ENCODE results near the gene NECAB3.

NECAB3 gene

GRCh38 chr20:33697129-33697528 lies 22.9 kb upstream of the NECAB3 start:
- no peak for DNase-seq (ENCODE audit: low spot score)

GRCh38 chr20:33696448-33696847 lies 22.2 kb upstream of the NECAB3 start:
- DNase-seq (ENCODE audit: low spot score) = no peak

GRCh38 chr20:33694639-33695012 lies 20.4 kb upstream of the NECAB3 start:
- DNase-seq (ENCODE audit: low spot score) = no peak

- no peak for DNase-seq (ENCODE audit: low spot score)
These were observed 19.8 kb upstream of the NECAB3 start for GRCh38 chr20:33693741-33694638.

GRCh38 chr20:33693289-33693688 lies 19.1 kb upstream of the NECAB3 start:
- no peak for DNase-seq (ENCODE audit: low spot score)

- DNase-seq (ENCODE audit: low spot score) = peak; percentile 63
These were observed 15.7 kb upstream of the NECAB3 start for GRCh38 chr20:33689973-33690372.

- DNase-seq (ENCODE audit: low spot score) = no peak
These were observed 15.3 kb upstream of the NECAB3 start for GRCh38 chr20:33689493-33689892.

GRCh38 chr20:33688938-33689424 lies 14.8 kb upstream of the NECAB3 start:
- DNase-seq (ENCODE audit: low spot score) = no peak

- no peak for DNase-seq (ENCODE audit: low spot score)
These were observed 14.0 kb upstream of the NECAB3 start for GRCh38 chr20:33687993-33688937.

GRCh38 chr20:33687370-33687915 lies 13.2 kb upstream of the NECAB3 start:
- DNase-seq (ENCODE audit: low spot score) = no peak

GRCh38 chr20:33686984-33687366 lies 12.7 kb upstream of the NECAB3 start:
- no peak for DNase-seq (ENCODE audit: low spot score)

- peak; percentile 93 for DNase-seq (ENCODE audit: low spot score)
These were observed 12.1 kb upstream of the NECAB3 start, which contains the start of gene E2F1 for GRCh38 chr20:33686100-33686983. Gene E2F1, minus strand, starts transcription at chr20:33686385. Its CDS starts 121 bp downstream, at chr20:33686264.

GRCh38 chr20:33685328-33686099 lies 11.3 kb upstream of the NECAB3 start:
- DNase-seq (ENCODE audit: low spot score) = no peak

GRCh38 chr20:33684533-33685327 lies 10.5 kb upstream of the NECAB3 start:
- no peak for DNase-seq (ENCODE audit: low spot score)

- DNase-seq (ENCODE audit: low spot score) = no peak
These were observed 7.6 kb upstream of the NECAB3 start for GRCh38 chr20:33681728-33682353.

GRCh38 chr20:33681288-33681687 lies 7.1 kb upstream of the NECAB3 start:
- DNase-seq (ENCODE audit: low spot score) = no peak

GRCh38 chr20:33680686-33681085 lies 6.5 kb upstream of the NECAB3 start:
- no peak for DNase-seq (ENCODE audit: low spot score)

GRCh38 chr20:33679758-33680485 lies 5.7 kb upstream of the NECAB3 start:
- DNase-seq (ENCODE audit: low spot score) = peak; percentile 46
